ENCODE measurements around the gene PAX7. TPM values are rescaled to one million over a fixed set of nuclear protein-coding genes. Genes with fewer than 3 reads are reported as not detected.

The PAX7 gene
- polyA plus RNA-seq, 1 experiment: not detected

DNA sequence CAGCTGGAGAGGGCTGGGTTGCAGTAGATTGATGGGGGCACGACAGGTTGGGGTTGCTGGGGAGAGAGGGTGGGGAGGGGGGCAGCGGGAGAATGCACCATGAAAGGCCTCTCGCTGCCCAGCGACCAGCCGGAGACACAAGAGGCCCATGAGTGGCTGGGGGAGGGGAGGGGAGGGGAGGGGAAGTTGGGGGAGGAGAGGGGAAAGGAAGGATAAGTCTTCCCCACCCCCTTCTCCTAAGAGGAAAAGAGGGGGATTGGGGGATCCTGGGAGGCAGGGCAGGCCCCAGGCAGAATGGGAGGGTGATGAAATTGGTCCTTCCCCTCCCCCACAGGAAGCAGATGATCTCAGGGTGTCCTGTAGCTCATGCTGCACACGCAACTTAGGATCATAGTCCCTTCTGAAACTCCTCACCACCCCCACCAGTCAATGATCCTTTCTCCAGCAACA lies 45.7 kb downstream of the PAX7 start:
- Histone ChIP-seq H3K4me3 (ENCODE audit: low read depth, low read length) (no peak overlapping the region), H3K36me3 (ENCODE audit: control insufficient read depth, insufficient read depth, low read length) (no peaks in the 10 kb centered on the region), H3K27me3 (ENCODE audit: control insufficient read depth, insufficient read depth, low read length) (peaks cover 2% of the 10 kb centered on the region)
- DNase-seq (ENCODE audit: low read depth): no peak
- TF ChIP-seq, protein P1, sequence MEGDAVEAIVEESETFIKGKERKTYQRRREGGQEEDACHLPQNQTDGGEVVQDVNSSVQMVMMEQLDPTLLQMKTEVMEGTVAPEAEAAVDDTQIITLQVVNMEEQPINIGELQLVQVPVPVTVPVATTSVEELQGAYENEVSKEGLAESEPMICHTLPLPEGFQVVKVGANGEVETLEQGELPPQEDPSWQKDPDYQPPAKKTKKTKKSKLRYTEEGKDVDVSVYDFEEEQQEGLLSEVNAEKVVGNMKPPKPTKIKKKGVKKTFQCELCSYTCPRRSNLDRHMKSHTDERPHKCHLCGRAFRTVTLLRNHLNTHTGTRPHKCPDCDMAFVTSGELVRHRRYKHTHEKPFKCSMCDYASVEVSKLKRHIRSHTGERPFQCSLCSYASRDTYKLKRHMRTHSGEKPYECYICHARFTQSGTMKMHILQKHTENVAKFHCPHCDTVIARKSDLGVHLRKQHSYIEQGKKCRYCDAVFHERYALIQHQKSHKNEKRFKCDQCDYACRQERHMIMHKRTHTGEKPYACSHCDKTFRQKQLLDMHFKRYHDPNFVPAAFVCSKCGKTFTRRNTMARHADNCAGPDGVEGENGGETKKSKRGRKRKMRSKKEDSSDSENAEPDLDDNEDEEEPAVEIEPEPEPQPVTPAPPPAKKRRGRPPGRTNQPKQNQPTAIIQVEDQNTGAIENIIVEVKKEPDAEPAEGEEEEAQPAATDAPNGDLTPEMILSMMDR (IDR thresholded peaks at IDR 0.05; ENCODE audit: insufficient read depth, low read depth, low read length): no peak
- CTCF ChIA-PET: no interaction called here
- POLR2A ChIA-PET: no interaction called here

DNA sequence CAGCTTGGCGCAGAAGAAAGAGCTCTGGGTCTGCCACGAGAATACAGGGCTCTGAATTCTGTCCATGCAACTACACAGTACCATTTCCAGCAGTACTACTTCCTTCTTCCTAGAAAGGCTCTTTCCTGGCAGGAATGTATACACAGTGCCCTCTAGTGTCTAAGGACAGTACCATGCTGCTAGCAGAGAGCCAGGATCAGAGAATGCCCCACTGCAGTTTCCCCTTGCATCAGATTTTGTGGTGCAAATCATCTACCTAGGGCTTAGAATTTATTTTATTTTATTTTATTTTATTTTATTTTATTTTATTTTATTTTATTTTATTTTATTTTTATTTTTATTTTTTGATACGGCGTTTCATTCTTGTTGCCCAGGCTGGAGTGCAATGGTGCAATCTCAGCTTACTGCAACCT lies 50.8 kb downstream of the PAX7 start:
- Histone ChIP-seq H3K36me3 (ENCODE audit: control insufficient read depth, insufficient read depth, low read length) (no peaks in the 10 kb centered on the region), H3K4me3 (ENCODE audit: low read depth, low read length) (no peak overlapping the region), H3K27me3 (ENCODE audit: control insufficient read depth, insufficient read depth, low read length) (peaks cover 5% of the 10 kb centered on the region; the same call in 1 of the 2 replicates)
- DNase-seq (ENCODE audit: low read depth): no peak
- POLR2A ChIA-PET: no interaction called here
- CTCF ChIA-PET: interaction anchor here (0.7 to 2.3 kb wide), 7 partner anchors 11 to 183 kb away, joined by 3 to 7 read pairs (median 3); no protein-coding TSS in a partner anchor
- TF ChIP-seq, protein P1 (IDR thresholded peaks at IDR 0.05; ENCODE audit: insufficient read depth, low read depth, low read length): peak; percentile 60

DNA sequence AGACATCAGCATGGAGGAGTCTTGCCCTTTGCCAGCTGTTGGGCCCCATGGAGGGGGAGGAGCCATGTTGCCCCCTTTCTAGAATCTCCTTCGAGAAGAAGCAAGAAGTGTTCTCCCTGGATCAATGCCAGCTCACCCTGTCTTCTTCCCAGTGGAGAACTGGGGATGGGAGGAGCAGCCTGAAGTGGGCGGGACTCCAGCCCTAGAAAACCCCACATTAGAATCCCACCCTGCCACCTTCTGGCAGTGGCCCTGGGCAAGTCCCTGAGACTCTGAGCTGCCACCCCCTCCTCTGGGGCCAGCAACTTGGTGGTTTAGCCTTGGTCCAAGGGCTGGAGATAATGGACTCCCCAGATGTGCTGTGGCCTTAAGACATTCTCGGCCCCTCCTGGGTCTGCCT lies 51.7 kb downstream of the PAX7 start:
- H3K36me3 ChIP-seq (ENCODE audit: control insufficient read depth, insufficient read depth, low read length): no peaks in the 10 kb centered on the region
- ChIA-PET POLR2A (no interaction called here), CTCF (interaction anchor here (0.8 to 2.3 kb wide), 3 partner anchors 9 to 86 kb away, joined by 3 to 7 read pairs (median 4); no protein-coding TSS in a partner anchor)
- H3K27me3 ChIP-seq (ENCODE audit: control insufficient read depth, insufficient read depth, low read length): peaks cover 5% of the 10 kb centered on the region; the same call in 1 of the 2 replicates
- H3K4me3 ChIP-seq (ENCODE audit: low read depth, low read length): no peak overlapping the region
- TF ChIP-seq, protein P1 (IDR thresholded peaks at IDR 0.05; ENCODE audit: insufficient read depth, low read depth, low read length): no peak
- DNase-seq (ENCODE audit: low read depth): no peak

DNA sequence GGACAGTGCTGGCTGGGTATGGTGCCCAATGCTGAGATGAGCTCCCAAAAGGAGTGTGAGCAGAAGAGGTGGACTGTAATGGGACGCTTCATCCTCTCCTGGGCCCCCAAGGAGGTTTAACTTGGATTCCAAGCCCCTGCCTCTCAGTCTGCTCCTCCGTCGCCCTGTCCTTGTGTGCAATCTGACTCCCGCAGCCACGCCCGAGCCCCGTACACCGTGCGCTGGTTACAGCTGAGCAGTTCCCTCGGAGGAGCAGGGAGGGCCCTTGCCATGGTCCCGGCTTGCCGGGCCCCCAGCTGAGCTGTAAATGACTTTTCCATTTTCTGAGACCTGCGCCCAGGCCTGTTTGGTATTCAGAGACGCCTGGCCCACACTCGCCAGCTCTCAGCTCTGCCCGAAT lies 53.7 kb downstream of the PAX7 start:
- Histone ChIP-seq H3K27me3 (ENCODE audit: control insufficient read depth, insufficient read depth, low read length) (peaks cover 5% of the 10 kb centered on the region; the same call in 1 of the 2 replicates), H3K36me3 (ENCODE audit: control insufficient read depth, insufficient read depth, low read length) (no peaks in the 10 kb centered on the region), H3K4me3 (ENCODE audit: low read depth, low read length) (no peak overlapping the region)
- DNase-seq (ENCODE audit: low read depth): no peak
- ChIA-PET POLR2A (no interaction called here), CTCF (interaction anchor here (0.5 kb wide), 1 partner anchor 96 kb away, joined by 3 read pairs; no protein-coding TSS in a partner anchor)
- TF ChIP-seq, protein P1 (IDR thresholded peaks at IDR 0.05; ENCODE audit: insufficient read depth, low read depth, low read length): no peak

DNA sequence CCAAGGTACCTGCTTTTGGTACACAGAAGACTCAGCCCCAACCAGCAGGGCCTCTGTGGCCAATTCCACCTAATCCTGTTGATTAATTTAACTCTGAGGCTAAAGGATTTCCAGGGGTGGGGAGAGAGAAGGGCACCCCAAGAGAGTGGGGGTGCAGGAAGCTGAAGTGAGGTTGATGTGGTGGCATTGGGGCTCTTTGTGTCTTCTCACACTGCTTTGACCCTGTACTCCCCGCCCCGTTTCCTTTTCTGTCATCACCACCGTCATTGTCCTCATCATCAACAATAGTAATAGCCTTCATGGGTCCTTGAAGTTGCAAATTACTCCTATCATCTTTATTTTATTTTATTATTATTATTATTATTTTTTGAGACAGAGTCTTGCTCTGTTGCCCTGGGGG lies 55.9 kb downstream of the PAX7 start:
- no peak overlapping the region for H3K4me3 ChIP-seq (ENCODE audit: low read depth, low read length)
- POLR2A ChIA-PET: no interaction called here
- no peaks in the 10 kb centered on the region for H3K36me3 ChIP-seq (ENCODE audit: control insufficient read depth, insufficient read depth, low read length)
- CTCF ChIA-PET: interaction anchor here (1.6 kb wide), 1 partner anchor 89 kb away, joined by 5 read pairs; no protein-coding TSS in a partner anchor
- TF ChIP-seq, protein P1 (IDR thresholded peaks at IDR 0.05; ENCODE audit: insufficient read depth, low read depth, low read length): no peak
- H3K27me3 ChIP-seq (ENCODE audit: control insufficient read depth, insufficient read depth, low read length): peaks cover 5% of the 10 kb centered on the region; the same call in 1 of the 2 replicates
- no peak for DNase-seq (ENCODE audit: low read depth)

Data from BJ (cell line).